Measurements from ENCODE around the gene BARX2.

The BARX2 gene

DNA sequence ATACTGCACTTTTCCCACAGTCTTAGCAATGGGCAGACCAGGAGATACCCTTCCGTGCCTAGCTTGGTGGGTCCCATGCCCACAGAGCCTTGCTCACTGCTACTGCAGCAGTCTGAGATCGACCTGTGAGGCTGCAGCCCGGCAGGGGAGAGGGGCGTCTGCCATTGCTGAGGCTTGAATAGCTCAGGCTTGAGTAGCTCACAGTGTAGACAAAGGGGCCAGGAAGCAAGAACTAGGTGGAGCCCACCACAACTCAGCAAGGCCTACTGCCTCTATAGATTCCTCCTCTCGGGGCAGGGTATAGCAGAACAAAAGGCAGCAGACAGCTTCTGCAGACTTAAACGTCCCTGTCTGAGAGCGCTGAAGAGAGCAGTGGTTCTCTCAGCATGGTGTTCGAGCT, 118.1 kb downstream of the BARX2 start:
- no peaks in the 10 kb centered on the region for H3K9me2 ChIP-seq (ENCODE audit: low read depth, low read length)
- no peaks in the 10 kb centered on the region for H3K9me3 ChIP-seq (ENCODE audit: low read length)
- H3K4me1 ChIP-seq (ENCODE audit: insufficient read depth, low read length, severe bottlenecking): no peaks in the 10 kb centered on the region
- H2AFZ ChIP-seq (ENCODE audit: low read length): no peak overlapping the region
- no peaks in the 10 kb centered on the region for H3F3A ChIP-seq (ENCODE audit: insufficient read depth, low read length)
- H3K36me3 ChIP-seq (ENCODE audit: insufficient read depth, low read length): no peaks in the 10 kb centered on the region
- no peaks in the 10 kb centered on the region for H3K79me2 ChIP-seq (ENCODE audit: insufficient read depth, low read length)
- no peak overlapping the region for H3K4me2 ChIP-seq (ENCODE audit: low read length)
- TF ChIP-seq, protein P1, sequence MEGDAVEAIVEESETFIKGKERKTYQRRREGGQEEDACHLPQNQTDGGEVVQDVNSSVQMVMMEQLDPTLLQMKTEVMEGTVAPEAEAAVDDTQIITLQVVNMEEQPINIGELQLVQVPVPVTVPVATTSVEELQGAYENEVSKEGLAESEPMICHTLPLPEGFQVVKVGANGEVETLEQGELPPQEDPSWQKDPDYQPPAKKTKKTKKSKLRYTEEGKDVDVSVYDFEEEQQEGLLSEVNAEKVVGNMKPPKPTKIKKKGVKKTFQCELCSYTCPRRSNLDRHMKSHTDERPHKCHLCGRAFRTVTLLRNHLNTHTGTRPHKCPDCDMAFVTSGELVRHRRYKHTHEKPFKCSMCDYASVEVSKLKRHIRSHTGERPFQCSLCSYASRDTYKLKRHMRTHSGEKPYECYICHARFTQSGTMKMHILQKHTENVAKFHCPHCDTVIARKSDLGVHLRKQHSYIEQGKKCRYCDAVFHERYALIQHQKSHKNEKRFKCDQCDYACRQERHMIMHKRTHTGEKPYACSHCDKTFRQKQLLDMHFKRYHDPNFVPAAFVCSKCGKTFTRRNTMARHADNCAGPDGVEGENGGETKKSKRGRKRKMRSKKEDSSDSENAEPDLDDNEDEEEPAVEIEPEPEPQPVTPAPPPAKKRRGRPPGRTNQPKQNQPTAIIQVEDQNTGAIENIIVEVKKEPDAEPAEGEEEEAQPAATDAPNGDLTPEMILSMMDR (IDR thresholded peaks at IDR 0.05; ENCODE audit: low read length): no peak
- TF ChIP-seq EZH2 (IDR thresholded peaks at IDR 0.05; ENCODE audit: borderline replicate concordance, low read length): no peak
- no peak overlapping the region for H3K9ac ChIP-seq (ENCODE audit: low read length)
- H4K20me1 ChIP-seq (ENCODE audit: insufficient read depth, low read length): no peaks in the 10 kb centered on the region
- no peak overlapping the region for H3K27ac ChIP-seq (ENCODE audit: low read depth, low read length, poor library complexity, severe bottlenecking)
- H3K4me3 ChIP-seq (ENCODE audit: low read depth, low read length, poor library complexity, severe bottlenecking): no peak overlapping the region
- no peaks in the 10 kb centered on the region for H3K27me3 ChIP-seq (ENCODE audit: insufficient read depth, low read length)
